Mesenteric fat pad (tissue), 1 donor: ENCODE results near the gene MRPS12. TPM values are rescaled to one million over a fixed set of nuclear protein-coding genes. Genes with fewer than 3 reads are reported as not detected.
"Not testable (repeated sequence)": the region's sequence is repeated elsewhere in the genome, so short reads cannot be mapped to it uniquely, and the experiment has no call there.

ENCODE experiments used
- DNase-seq: peaks from one replicate; pipeline ENCODE4 v3.0.0-alpha.2; 2020; ENCODE audit warnings: low spot score
- total RNA-seq: library from RNA; stranded (reverse); fragmentation: NEBNext Ultra II Directional; extraction: Animal tissue kit (Norgen Biotek cat#: 25700); gene quantifications from one replicate; pipeline ENCODE4 v1.2.1, GENCODE V29; 2021
- donor health status: DM: yes; HTN: yes; CAD: no.

The MRPS12 gene
- total RNA-seq, 1 donor from 2014 or later = 38.6 TPM

GRCh38 chr19:38932425-38933179 is 1.9 kb downstream of the MRPS12 start:
- DNase-seq = no peak

- DNase-seq = no peak
Observed at GRCh38 chr19:38933544-38933943, 2.8 kb downstream of the MRPS12 start.

GRCh38 chr19:38939957-38940356 is 9.2 kb downstream of the MRPS12 start:
- DNase-seq = no peak

GRCh38 chr19:38941466-38941865 is 10.7 kb downstream of the MRPS12 start:
- DNase-seq = not testable (repeated sequence)

- DNase-seq = no peak
Observed at GRCh38 chr19:38941979-38942378, 11.2 kb downstream of the MRPS12 start.

- DNase-seq = no peak
Observed at GRCh38 chr19:38942471-38943181, 11.9 kb downstream of the MRPS12 start.

- no peak for DNase-seq
Observed at GRCh38 chr19:38944981-38945506, 14.3 kb downstream of the MRPS12 start.

- no peak for DNase-seq
Observed at GRCh38 chr19:38945562-38946228, 15.0 kb downstream of the MRPS12 start.

- no peak for DNase-seq
Observed at GRCh38 chr19:38946229-38947010, 15.7 kb downstream of the MRPS12 start.

- DNase-seq = peak; percentile 93
Observed at GRCh38 chr19:38949580-38950367, 19.0 kb downstream of the MRPS12 start.

GRCh38 chr19:38951187-38951586 is 20.4 kb downstream of the MRPS12 start:
- DNase-seq = no peak

- no peak for DNase-seq
Observed at GRCh38 chr19:38952395-38953165, 21.8 kb downstream of the MRPS12 start.

- no peak for DNase-seq
Observed at GRCh38 chr19:38953677-38954076, 22.9 kb downstream of the MRPS12 start.

GRCh38 chr19:38956264-38956663 is 25.5 kb downstream of the MRPS12 start:
- DNase-seq = no peak

GRCh38 chr19:38958301-38958700 is 27.6 kb downstream of the MRPS12 start:
- DNase-seq = no peak

GRCh38 chr19:38959618-38960017 is 28.9 kb downstream of the MRPS12 start:
- DNase-seq = no peak

GRCh38 chr19:38964738-38965137 is 34.0 kb downstream of the MRPS12 start:
- no peak for DNase-seq

GRCh38 chr19:38966149-38966548 is 35.4 kb downstream of the MRPS12 start:
- not testable (repeated sequence) for DNase-seq
